Mammary epithelial cell (primary cell): ENCODE data around the gene LRRC32.

ENCODE experiments used
- CTCF ChIP-seq, 2 donors: IDR thresholded peaks in 1 of 2; conservative IDR thresholded peaks in 1 of 2; 2 replicates each; pipeline ENCODE4 v1.5.1; 2011 to 2012; ENCODE audit warnings: inconsistent platforms in 2 of 2, low read length in 2 of 2, mild to moderate bottlenecking in 2 of 2, control low read depth in 1 of 2, low read depth in 1 of 2; ENCODE audit not compliant: insufficient read depth in 1 of 2; ENCODE audit errors: extremely low read depth in 1 of 2
- EZH2 ChIP-seq: IDR thresholded peaks from 2 replicates; pipeline ENCODE4 v1.6.1; 2012; ENCODE audit warnings: low read length, inconsistent platforms, borderline replicate concordance

GRCh38 chr11:76621466-76621865, 49.1 kb downstream of the LRRC32 start:
- TF ChIP-seq CTCF (conservative IDR thresholded peaks at IDR 0.05 in 1 of 2, IDR thresholded peaks at IDR 0.05 in 1 of 2; ENCODE audit: extremely low read depth in 1 of 2, insufficient read depth in 1 of 2, low read depth in 1 of 2, low read length in 2 of 2) (no peak), EZH2 (no peak)
